HL-60 (cell line): ENCODE results near the gene ASCL5.

Source experiments
- CTCF ChIP-seq: IDR thresholded peaks from one replicate; pipeline ENCODE4 v1.5.1; 2011; ENCODE audit warnings: low read length, control low read depth, inconsistent platforms; ENCODE audit not compliant: insufficient read depth
- GABPA ChIP-seq: IDR thresholded peaks from 2 replicates; pipeline ENCODE4 v1.6.1; 2012; ENCODE audit warnings: low read depth
- POLR2AphosphoS5 ChIP-seq: IDR thresholded peaks from 2 replicates; pipeline ENCODE4 v1.6.1; 2012; ENCODE audit warnings: low read depth
- REST ChIP-seq: IDR thresholded peaks from 2 replicates; pipeline ENCODE4 v1.6.1; 2012; ENCODE audit warnings: low read depth; ENCODE audit not compliant: insufficient replicate concordance
- SPI1 ChIP-seq: IDR thresholded peaks from 2 replicates; pipeline ENCODE4 v1.6.1; 2012; ENCODE audit warnings: low read depth, mild to moderate bottlenecking, borderline replicate concordance

GRCh38 chr1:201147396-201148015 lies 20.5 kb upstream of the ASCL5 start:
- TF ChIP-seq POLR2AphosphoS5, result no peak
- no peak for TF ChIP-seq CTCF
- no peak for TF ChIP-seq GABPA
- no peak for TF ChIP-seq REST
- TF ChIP-seq SPI1, result no peak
